ENCODE measurements around the gene ROCK2. TPM values are rescaled to one million over a fixed set of nuclear protein-coding genes. Genes with fewer than 3 reads are reported as not detected.

Gene ROCK2
- total and polyA plus RNA-seq, 2 donors (not counting 1 experiment from before 2014, with no cell fraction given) = 2.3 to 30.2 TPM

DNA sequence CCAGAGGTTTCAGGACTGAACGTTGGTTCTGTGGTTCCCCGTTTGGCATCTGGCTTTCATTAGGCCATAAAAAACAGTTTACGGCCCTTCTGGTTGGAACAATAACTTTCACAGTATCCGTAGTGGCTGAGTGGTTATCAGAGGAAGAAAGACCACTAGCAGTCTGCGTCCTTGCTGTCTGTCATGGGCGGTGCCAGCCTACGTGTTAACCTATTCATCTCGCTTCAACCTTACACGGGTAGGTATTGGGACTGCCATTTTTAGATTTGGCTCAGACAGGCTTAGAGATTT, 42.6 kb upstream of the ROCK2 start:
- 94% methylated on average over 9 of the region's 9 CpGs for WGBS (ENCODE audit: insufficient coverage)
- H3K27ac Mint-ChIP-seq = no peak overlapping the region
- no peaks in the 10 kb centered on the region for H3K4me1 ChIP-seq (ENCODE audit: control insufficient read depth in 2 of 2, insufficient read depth in 2 of 2, low read length in 2 of 2)

DNA sequence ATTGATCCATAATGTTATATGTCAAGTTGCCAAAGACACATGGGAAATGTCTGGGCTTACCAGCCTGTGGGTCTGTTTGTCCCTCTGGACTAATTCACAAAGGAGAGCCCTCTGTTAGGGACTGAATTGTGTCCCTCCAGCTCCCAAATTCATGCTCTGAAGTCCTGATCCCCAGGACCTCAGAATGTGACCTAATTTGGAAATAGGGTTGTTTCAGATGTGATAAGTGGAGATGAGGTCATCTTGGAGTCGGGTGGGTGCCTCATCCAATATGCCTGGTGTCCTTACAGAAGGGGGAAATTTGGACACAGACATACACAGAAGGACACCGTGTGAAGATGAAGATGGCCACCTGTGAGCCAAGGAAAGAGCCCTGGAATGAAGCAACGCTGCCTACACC, 41.4 kb upstream of the ROCK2 start:
- no peak overlapping the region for H3K27ac ChIP-seq (ENCODE audit: low read length in 2 of 2)
- H3K4me2 ChIP-seq (replicated peaks; ENCODE audit: low read depth, low read length, poor library complexity, severe bottlenecking) = no peak overlapping the region
- H2AFZ ChIP-seq (ENCODE audit: insufficient read depth, low read depth, low read length, poor library complexity, severe bottlenecking) = no peak overlapping the region

More for the DNA sequence above, 42.6 kb upstream of the ROCK2 start:
- Histone ChIP-seq H3K27me3 (replicated peaks in 1 of 4; ENCODE audit: control extremely low read depth in 1 of 4, control insufficient read depth in 3 of 4, insufficient read depth in 4 of 4, low read length in 3 of 4) (no peaks in the 10 kb centered on the region), H3K4me2 (replicated peaks; ENCODE audit: low read depth, low read length, poor library complexity, severe bottlenecking) (no peak overlapping the region), H2AFZ (ENCODE audit: insufficient read depth, low read depth, low read length, poor library complexity, severe bottlenecking) (no peak overlapping the region), H3K9me3 (ENCODE audit: control extremely low read depth in 1 of 3, control insufficient read depth in 2 of 3, insufficient read depth in 1 of 3, low read length in 2 of 3) (no peaks in the 10 kb centered on the region), H3K9ac (ENCODE audit: low read length) (no peak overlapping the region), H3K27ac (ENCODE audit: low read length in 2 of 2) (no peak overlapping the region), H4K20me1 (ENCODE audit: control insufficient read depth, insufficient read depth, low read length, poor library complexity, severe bottlenecking) (no peaks in the 10 kb centered on the region), H3K4me3 (ENCODE audit: control extremely low read depth in 1 of 5, extremely low read depth in 1 of 5, insufficient read depth in 1 of 5, low read depth in 2 of 5, low read length in 4 of 5) (no peak overlapping the region), H3K79me2 (ENCODE audit: control insufficient read depth, insufficient read depth, low read length) (no peaks in the 10 kb centered on the region), H3K36me3 (replicated peaks in 1 of 2; ENCODE audit: control extremely low read depth in 1 of 2, control insufficient read depth in 1 of 2, extremely low read depth in 1 of 2, insufficient read depth in 2 of 2, low read length in 1 of 2) (no peaks in the 10 kb centered on the region)
- DNase-seq = no peak
- H3K4me1 Mint-ChIP-seq = no peaks in the 10 kb centered on the region
- ChIA-PET POLR2A (no interaction called here), CTCF (no interaction called here)
- no peak for ATAC-seq (ENCODE audit: low read depth)
- TF ChIP-seq, protein P1, sequence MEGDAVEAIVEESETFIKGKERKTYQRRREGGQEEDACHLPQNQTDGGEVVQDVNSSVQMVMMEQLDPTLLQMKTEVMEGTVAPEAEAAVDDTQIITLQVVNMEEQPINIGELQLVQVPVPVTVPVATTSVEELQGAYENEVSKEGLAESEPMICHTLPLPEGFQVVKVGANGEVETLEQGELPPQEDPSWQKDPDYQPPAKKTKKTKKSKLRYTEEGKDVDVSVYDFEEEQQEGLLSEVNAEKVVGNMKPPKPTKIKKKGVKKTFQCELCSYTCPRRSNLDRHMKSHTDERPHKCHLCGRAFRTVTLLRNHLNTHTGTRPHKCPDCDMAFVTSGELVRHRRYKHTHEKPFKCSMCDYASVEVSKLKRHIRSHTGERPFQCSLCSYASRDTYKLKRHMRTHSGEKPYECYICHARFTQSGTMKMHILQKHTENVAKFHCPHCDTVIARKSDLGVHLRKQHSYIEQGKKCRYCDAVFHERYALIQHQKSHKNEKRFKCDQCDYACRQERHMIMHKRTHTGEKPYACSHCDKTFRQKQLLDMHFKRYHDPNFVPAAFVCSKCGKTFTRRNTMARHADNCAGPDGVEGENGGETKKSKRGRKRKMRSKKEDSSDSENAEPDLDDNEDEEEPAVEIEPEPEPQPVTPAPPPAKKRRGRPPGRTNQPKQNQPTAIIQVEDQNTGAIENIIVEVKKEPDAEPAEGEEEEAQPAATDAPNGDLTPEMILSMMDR (IDR thresholded peaks at IDR 0.05) = no peak
- no peak for TF ChIP-seq EZH2 (IDR thresholded peaks at IDR 0.05; ENCODE audit: borderline replicate concordance, insufficient read depth, low read depth, low read length, poor library complexity, severe bottlenecking)
- intact Hi-C loops (cut with micrococcal nuclease) = no loop called here
- H3K9me3 Mint-ChIP-seq (ENCODE audit: insufficient read depth) = no peaks in the 10 kb centered on the region
- H3K27me3 Mint-ChIP-seq = no peaks in the 10 kb centered on the region
- H3K4me3 Mint-ChIP-seq = no peak overlapping the region

More for the DNA sequence above, 41.4 kb upstream of the ROCK2 start:
- no peaks in the 10 kb centered on the region for H3K27me3 ChIP-seq (replicated peaks in 1 of 4; ENCODE audit: control extremely low read depth in 1 of 4, control insufficient read depth in 3 of 4, insufficient read depth in 4 of 4, low read length in 3 of 4)
- WGBS (ENCODE audit: insufficient coverage) = 91% methylated on average over 3 of the region's 3 CpGs
- Mint-ChIP-seq H3K9me3 (ENCODE audit: insufficient read depth) (no peaks in the 10 kb centered on the region), H3K27ac (no peak overlapping the region), H3K27me3 (no peaks in the 10 kb centered on the region), H3K4me3 (no peak overlapping the region), H3K4me1 (peaks cover 3% of the 10 kb centered on the region)
- ATAC-seq (ENCODE audit: low read depth) = no peak
- no peaks in the 10 kb centered on the region for H3K36me3 ChIP-seq (replicated peaks in 1 of 2; ENCODE audit: control extremely low read depth in 1 of 2, control insufficient read depth in 1 of 2, extremely low read depth in 1 of 2, insufficient read depth in 2 of 2, low read length in 1 of 2)
- DNase-seq = no peak
- no peak overlapping the region for H3K9ac ChIP-seq (ENCODE audit: low read length)
- ChIA-PET POLR2A (no interaction called here), CTCF (no interaction called here)
- TF ChIP-seq, protein P1 (IDR thresholded peaks at IDR 0.05) = no peak
- no peak for TF ChIP-seq EZH2 (IDR thresholded peaks at IDR 0.05; ENCODE audit: borderline replicate concordance, insufficient read depth, low read depth, low read length, poor library complexity, severe bottlenecking)
- peaks cover 0 to 3% of the 10 kb centered on the region in 2 donors for H3K4me1 ChIP-seq (ENCODE audit: control insufficient read depth in 2 of 2, insufficient read depth in 2 of 2, low read length in 2 of 2)
- no peaks in the 10 kb centered on the region for H4K20me1 ChIP-seq (ENCODE audit: control insufficient read depth, insufficient read depth, low read length, poor library complexity, severe bottlenecking)
- no peaks in the 10 kb centered on the region for H3K79me2 ChIP-seq (ENCODE audit: control insufficient read depth, insufficient read depth, low read length)
- H3K9me3 ChIP-seq (ENCODE audit: control extremely low read depth in 1 of 3, control insufficient read depth in 2 of 3, insufficient read depth in 1 of 3, low read length in 2 of 3) = no peaks in the 10 kb centered on the region
- intact Hi-C loops (cut with micrococcal nuclease) = no loop called here
- H3K4me3 ChIP-seq (ENCODE audit: control extremely low read depth in 1 of 5, extremely low read depth in 1 of 5, insufficient read depth in 1 of 5, low read depth in 2 of 5, low read length in 4 of 5) = no peak overlapping the region
